Endometrial microvascular endothelial cells (primary cell): ENCODE data around the gene PLB1. TPM values are rescaled to one million over a fixed set of nuclear protein-coding genes. Genes with fewer than 3 reads are reported as not detected.
"Not testable (repeated sequence)": the region's sequence is repeated elsewhere in the genome, so short reads cannot be mapped to it uniquely, and the experiment has no call there.

Experiments used
- in situ Hi-C: cut with HindIII; loops from 2 replicates; pipeline ENCODE4 v1.10.0; 2017; ENCODE audit warnings: low sequenced_read_pairs, low pct_unique_long_range_greater_than_20kb; ENCODE audit errors: inconsistent ontology term
- total RNA-seq: library from RNA; depleted of rRNA; stranded (reverse); fragments of >200 nt; gene quantifications from one replicate; pipeline ENCODE4 v1.2.3, GENCODE V29; 2015; ENCODE audit errors: inconsistent ontology term

The PLB1 gene
- total RNA-seq, 1 donor from 2014 or later = 8.9 TPM

GRCh38 chr2:28550345-28550744, 54.5 kb downstream of the PLB1 start:
- in situ Hi-C loops = not testable (repeated sequence)

DNA sequence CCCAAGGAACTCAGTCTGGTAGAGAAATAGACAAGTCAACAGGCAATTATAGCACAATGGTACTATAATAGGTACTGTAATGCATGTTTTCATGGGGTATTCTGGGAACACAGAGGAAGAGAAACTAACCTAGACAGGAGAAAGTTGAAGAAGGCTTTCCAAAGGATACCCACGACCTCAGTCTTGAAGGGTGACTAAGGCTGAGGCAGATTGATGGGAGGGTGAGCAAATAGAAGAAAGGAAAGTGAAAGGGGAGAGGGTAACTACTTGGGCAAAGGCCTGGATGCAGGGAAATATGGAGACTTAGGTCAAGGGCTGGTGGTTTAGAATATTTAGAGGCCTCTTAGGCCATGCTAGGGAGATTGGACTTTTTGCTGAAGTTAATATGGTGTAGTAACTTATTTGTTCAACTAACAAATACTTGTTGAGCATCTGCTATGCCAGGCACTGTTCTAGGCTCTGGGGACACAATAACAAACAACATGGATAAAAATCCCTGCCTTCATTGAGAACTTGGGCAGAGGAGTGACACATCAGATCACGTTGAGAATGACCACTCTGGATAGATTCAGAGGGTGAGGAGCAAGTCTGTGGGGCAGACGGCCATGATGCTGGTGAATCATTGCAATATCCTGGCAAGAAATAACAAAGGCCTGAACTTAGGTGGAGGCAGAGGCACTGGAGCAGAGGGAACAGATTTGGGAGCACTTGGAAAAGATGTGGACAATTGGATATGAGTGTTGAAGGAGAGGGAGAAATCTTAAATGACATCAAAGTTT, 56.4 kb downstream of the PLB1 start:
- in situ Hi-C loops = no loop called here

DNA sequence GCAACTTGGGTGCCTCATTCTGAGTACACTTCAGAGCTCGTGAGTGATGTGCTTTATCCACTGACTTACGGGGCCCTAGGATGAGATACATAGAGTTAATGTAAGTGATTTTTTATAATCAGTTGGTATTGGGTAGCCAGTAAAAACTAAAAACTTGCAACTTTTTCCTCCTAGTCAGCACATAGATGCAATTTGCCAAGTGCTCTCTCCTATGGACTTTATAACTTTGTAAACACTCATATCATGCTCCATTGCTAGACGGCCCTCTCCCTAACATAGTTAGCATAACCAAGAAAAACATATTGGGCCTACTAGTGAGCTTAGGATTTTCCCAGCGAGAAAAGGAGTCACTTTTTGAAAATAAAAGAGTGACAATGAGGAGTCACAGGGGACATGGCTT, 60.4 kb downstream of the PLB1 start:
- in situ Hi-C loops = no loop called here

- in situ Hi-C loops = no loop called here
Measured at GRCh38 chr2:28557389-28558131, 61.7 kb downstream of the PLB1 start.

DNA sequence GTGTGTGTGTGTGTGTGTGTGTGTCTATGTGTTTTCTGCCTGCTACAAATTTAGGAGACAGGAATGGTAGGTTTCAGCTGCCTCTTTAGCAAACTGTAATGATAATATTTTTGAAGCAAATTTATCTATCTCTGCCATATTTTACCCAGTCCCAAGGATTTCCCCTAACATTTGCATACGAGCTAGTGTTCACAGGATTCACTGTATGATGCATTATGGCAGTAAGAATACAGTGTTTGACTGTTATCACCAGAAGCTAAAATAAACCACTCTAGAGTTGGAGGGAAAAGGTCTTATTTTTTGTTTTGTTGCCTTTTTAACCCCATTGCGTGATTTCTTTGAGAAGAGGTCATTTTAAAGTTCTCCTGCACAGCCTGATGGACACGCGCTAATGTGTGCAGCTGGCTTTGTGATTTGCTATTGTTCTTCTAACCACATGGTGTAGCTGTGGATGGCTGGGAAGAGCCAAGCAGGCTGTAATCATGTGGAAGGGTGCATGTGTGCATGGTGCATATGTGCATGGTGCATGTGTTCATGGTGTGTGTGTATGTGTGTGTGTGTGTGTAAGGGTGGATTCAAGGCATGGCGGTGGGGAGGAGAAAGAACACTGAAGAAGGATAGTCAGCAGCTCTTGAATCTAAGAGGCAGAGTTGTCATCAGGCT, 62.4 kb downstream of the PLB1 start:
- in situ Hi-C loops = no loop called here

GRCh38 chr2:28558918-28559317, 63.1 kb downstream of the PLB1 start:
- in situ Hi-C loops = no loop called here

GRCh38 chr2:28563869-28564268, 68.0 kb downstream of the PLB1 start:
- in situ Hi-C loops = no loop called here

- in situ Hi-C loops = no loop called here
Measured at GRCh38 chr2:28564346-28564745, 68.5 kb downstream of the PLB1 start.

DNA sequence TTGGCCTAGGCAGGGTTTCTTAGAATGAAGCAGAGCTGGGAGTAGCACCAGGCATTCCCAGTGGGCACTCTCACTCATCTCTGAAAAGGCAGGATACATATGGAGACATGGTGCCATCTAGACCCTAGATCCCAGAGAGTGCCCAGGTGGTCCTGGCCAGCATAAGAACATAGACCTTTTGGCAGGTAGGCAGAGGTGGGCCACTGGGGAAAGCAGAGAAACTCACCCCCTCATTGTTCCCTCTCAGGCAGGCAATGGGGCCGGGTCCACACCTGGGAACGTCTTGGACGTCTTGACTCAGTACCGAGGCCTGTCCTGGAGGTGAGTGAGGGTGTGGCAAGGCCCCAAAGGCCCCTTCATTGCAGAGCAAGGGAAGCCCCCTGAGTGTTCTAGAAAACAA, 69.2 kb downstream of the PLB1 start:
- in situ Hi-C loops = no loop called here

DNA sequence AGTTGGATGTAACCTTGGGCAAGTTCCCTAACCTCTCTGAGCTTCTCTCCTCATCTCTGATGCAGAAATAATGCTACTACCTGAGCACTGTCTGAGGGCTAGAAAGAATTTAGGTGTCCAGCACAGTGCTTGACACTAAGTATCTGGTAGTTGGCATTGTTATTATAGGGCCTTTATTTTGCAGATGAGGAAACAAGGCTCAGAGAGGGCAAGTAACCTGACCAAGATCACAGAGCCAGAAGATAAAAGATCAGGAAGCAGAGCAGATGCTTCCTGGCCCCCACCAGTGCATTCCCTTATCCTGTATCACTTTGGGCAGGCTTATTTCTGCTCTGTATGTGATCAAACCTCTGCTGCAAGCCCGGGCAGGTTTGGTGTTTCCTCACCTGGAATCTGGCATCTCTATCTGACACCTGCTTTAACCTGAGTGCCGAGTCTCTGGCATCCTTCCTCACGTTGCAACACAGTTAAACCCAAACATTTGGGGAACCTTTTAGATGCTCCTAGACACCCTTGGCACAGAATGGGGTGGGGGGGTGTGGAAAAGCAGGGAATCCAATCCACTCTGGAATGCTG, 69.9 kb downstream of the PLB1 start:
- in situ Hi-C loops = no loop called here

- in situ Hi-C loops = no loop called here
Measured at GRCh38 chr2:28566521-28567041, 70.7 kb downstream of the PLB1 start.

DNA sequence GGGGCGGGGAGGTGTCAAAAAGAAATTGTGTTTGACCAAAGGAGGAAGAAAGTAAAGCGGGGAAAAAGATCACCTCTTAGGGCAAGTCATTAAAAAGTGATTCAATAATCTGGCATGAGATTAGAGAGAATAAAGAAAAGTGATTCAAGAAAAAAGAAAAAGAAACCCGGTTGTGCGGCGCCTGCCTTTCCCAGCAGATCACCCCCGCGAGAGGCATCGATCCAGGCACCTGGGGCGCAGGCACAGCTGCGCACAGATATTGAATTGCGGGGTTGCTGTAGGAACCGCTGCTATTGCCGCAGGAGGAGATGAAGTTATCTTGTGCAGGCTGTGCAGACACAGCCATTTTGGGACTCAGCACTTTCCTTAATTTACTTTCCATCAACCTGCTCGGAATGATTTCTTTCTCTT, 71.2 kb downstream of the PLB1 start:
- in situ Hi-C loops = no loop called here

GRCh38 chr2:28568036-28568435, 72.2 kb downstream of the PLB1 start:
- in situ Hi-C loops = no loop called here

DNA sequence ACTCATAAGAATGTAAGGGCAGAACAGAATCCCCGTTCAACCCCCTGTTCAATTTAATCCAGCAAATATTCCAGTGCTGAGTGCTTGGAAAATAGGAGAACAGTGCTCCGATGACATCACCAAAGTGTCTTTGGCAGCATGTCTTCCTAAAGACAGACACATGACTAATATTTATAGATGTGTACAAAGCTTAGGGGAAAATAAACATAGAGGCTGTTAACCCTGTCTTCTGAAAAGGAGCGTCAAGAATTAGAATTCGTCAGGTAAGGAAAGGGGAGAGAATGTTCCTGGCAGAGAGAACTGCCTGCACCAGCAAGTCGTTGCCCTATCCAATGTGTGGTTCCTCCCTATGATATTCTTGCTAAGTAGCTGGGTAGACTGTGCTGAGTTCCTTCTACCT, 72.7 kb downstream of the PLB1 start:
- in situ Hi-C loops = no loop called here

DNA sequence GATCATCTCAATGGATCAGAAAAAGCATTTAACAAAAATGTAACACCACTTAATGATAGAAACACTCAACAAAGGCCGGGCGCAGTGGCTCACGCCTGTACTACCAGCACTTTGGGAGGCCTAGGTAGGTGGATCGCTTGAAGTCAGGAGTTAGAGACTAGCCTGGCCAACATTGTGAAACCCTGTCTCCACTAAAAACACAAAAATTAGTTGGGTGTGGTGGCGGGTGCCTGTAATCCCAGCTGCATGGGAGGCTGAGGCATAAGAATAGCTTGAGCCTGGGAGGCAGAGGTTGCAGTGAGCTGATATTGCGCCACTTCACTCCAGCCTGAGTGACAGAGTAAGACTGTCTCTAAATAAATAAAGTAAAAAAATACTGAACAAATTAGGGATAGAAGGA, 74.6 kb downstream of the PLB1 start:
- in situ Hi-C loops = no loop called here

- in situ Hi-C loops = no loop called here
Measured at GRCh38 chr2:28576714-28577113, 80.9 kb downstream of the PLB1 start.

DNA sequence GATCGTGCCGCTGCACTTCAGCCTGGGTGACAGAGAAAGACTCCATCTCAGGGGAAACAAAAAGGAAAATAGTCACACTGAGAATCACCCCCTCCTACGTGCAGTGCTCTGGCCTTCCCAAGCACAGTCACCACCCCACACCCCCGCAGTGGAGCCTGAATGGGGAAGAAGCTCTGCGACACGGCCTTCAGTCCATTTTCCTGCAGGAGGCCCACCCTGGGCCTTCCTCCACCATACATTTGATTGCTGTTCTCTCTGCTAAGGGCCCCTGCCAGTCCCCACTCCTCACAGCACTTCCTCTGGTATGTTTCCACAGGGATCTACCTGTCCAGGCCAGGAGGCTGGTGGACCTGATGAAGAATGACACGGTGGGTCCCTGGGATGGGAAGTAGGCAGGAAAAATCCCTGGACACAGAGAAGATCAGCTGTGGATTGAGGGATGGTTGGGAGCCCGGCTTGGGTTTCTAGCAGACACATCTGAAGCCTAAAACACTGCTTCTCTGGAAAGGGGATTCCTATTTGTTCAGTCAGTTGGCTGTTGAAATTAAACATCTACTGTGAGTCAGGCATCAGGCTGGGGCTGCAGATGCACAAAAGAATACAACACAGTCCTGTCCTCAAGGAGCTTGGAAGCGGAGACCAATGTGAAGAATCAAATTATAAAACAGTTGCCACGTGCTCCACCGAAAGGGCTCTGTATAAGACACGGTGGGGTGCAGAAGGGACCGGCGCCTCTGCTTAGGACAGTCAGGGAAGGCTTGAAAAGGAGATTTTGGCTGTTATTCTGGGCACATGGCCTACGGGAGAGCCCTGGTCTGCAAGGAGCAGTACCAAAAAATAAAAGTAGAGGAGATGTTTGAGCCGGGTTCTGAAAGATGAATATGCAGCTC, 82.2 kb downstream of the PLB1 start:
- in situ Hi-C loops = no loop called here

GRCh38 chr2:28578774-28579173, 82.9 kb downstream of the PLB1 start:
- in situ Hi-C loops = no loop called here
